NCI-H345 (cell line): Measurements from ENCODE around the gene KRT2.
"Not testable (repeated sequence)": the region's sequence is repeated elsewhere in the genome, so short reads cannot be mapped to it uniquely, and the experiment has no call there.

ENCODE experiments used
- DNase-seq: peaks from one replicate; lab custom pipeline; 2025; lab: John Stamatoyannopoulos, UW

KRT2 gene

DNA sequence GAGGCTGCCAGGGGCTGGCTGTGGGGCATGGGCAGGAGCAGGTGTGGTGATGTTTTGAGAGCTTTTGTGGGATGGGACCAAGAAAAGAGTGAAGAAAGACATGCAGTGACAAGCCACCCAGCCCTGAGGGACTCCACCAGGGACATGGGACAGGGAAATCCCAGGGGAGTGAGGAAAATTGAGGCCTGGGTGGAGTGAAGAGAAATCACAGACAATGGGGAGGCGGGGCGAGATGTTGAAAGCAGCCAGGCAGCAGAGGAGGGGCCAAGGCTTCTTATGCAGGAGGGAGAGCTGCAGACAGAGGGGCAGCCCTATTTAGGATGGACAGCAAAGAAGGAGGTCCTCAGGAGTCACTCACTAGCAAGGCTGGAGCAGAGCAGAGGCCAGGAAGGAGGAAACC, 32.4 kb upstream of the KRT2 start:
- DNase-seq = no peak

DNA sequence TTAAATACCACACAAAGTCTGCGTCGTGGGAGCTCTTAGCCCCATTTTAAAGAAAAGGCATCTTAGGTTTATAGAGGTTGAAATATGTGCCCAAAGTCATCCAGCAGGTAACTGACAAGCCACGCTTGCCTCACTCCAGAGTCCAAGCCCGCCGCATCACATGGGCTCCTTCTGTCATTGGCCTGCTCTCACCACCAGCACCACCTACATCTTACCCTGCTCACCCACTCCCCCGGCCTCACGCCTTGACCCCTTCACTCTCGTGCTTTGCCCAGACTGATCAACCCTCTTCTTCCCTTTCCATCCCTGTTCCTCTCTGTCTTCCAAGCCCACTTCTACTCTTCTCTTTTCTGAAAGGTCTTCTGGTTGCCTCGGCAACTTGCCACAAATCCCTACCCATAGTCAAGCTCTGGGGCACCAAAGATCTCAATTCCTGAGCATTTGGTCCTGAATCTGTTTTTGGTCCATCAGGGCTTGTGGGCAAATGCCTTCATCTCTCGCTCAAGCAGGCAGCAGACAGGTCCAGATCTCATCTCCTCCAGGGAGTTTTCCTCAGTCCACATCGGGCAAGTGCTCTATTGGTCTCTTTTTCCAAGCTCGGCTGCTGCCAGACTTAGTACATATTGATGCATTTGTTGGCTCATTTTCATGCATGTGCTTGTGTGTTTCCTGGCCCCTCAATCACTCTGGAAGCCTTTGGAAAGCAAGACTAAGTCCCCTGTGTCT, 31.7 kb upstream of the KRT2 start:
- DNase-seq = no peak

DNA sequence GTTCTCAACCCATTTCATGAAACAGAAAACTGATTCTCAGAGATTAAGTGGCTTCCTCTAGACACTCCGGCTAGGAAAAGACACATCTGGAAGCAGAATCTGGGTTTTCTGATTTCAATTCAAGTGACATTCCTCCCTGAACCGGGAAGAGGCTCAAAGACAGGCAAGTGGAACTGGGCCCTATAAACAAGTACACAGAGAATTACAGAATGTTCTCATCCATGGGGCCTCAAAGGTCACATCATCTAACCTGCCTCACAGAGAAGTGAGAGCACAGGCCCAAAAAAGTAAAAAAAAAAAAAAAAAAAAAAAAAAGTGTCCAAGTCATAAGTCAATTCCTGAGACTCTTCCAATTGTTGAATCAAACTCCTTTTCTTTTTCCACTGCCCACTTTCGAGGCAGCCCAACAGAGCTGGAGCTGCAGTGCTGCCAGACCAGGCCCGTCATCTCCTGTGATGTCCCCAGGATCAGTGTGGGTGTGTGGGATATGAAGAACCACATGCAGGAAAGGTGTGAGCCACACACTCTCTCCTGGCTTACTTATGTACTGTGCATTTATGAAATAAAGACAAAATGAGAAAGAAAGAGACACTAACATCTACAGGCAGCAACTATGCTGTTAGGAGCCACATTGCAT, 31.0 kb upstream of the KRT2 start:
- no peak for DNase-seq

GRCh38 chr12:52682381-52682660, 30.3 kb upstream of the KRT2 start:
- DNase-seq = no peak

GRCh38 chr12:52681526-52682380, 29.7 kb upstream of the KRT2 start:
- DNase-seq = no peak

- DNase-seq = no peak
Observed at GRCh38 chr12:52680363-52680762, 28.4 kb upstream of the KRT2 start, which contains the start of gene KRT1. Gene KRT1 (minus strand): TSS chr12:52680407. CDS start chr12:52680348, 59 bp downstream.

- DNase-seq = no peak
Observed at GRCh38 chr12:52679875-52680274, 27.9 kb upstream of the KRT2 start.

- DNase-seq = no peak
Observed at GRCh38 chr12:52677671-52678070, 25.7 kb upstream of the KRT2 start.

GRCh38 chr12:52677126-52677525, 25.1 kb upstream of the KRT2 start:
- DNase-seq = no peak

DNA sequence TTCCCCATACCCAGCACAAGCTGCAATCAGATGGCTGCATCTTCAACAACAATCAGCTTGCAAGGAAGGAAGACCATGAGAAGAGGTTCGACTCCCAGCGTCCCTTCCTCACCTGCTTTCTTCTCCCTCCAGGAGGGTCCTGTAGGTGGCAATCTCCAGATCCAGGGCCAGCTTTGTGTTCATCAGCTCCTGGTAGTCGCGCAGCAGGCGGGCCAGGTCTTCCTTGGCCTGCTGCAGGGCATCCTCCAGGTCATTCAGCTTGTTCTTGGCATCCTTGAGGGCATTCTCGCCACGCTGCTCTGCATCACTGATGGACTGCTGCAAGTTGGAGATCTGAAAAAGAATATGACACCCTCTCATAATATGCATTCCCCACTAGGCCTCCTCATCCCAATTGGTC, 24.2 kb upstream of the KRT2 start:
- no peak for DNase-seq

- no peak for DNase-seq
Observed at GRCh38 chr12:52675301-52675701, 23.3 kb upstream of the KRT2 start.

DNA sequence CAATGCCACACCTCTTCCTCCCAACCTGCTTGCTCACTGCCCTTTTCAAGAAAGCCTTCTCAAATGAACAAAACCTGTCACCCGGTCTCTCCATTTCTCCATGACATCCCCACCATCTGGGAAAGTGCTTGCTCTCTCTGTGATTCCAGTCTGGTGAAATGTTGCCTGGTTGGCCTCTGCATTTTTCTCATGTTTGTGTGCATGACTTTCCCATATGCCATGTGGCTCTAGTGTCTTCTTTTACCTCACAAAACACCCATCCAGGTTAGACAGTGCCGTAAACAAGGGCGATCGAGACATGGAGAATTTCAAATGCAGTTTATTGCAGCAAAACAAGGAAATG, 22.4 kb upstream of the KRT2 start:
- DNase-seq = no peak

DNA sequence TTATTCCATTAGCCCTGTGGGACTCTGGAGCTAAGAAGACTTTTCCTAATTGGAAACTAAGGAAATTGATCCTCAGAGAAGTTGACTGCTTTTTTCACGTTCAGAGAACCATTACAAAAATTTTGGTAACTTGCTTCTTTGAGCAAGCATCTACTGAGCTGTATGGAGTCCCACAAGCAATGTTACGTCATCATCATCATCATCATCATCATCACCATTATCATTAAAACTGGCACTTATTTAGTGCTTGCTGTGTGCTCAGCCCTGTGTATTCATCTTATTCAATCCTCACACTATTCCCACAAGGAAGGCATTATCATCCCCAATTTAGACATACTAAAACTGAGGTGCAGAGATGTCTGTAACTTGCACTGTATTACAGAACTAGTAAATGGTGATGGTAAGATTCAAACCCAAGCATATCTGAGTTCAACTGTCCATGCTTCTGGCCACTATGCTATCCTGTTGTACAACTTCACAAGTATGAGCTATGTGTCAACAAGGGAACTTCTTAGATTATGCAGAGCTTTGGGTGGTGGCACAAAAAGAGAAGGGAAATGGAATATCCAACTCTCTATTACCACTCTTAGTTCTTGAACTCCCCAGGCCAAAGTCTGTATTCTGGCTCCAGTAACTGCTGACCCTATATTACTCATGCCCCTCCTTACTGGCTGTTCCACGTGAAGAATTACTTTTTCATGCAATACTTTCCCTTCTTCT, 21.9 kb upstream of the KRT2 start:
- DNase-seq = no peak

DNA sequence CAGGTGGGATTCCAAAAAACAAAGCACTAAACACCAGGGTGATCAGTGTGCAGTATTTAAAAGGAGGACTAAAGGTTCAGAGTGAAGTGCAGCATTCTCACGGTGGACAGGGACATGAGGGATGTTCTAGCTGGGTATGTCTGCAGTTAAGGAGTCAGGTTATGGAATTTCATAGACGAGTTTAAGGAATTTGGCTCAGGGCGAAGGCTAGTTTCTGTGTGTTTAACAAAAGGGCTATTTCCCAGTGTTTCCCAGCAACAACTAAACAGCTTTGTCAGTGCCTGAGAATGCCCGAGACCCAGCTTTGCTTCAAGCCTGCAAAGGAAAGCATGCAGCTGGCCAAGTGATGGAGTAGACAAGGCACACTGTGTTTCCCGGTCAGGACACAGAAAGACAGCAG, 21.2 kb upstream of the KRT2 start:
- no peak for DNase-seq

DNA sequence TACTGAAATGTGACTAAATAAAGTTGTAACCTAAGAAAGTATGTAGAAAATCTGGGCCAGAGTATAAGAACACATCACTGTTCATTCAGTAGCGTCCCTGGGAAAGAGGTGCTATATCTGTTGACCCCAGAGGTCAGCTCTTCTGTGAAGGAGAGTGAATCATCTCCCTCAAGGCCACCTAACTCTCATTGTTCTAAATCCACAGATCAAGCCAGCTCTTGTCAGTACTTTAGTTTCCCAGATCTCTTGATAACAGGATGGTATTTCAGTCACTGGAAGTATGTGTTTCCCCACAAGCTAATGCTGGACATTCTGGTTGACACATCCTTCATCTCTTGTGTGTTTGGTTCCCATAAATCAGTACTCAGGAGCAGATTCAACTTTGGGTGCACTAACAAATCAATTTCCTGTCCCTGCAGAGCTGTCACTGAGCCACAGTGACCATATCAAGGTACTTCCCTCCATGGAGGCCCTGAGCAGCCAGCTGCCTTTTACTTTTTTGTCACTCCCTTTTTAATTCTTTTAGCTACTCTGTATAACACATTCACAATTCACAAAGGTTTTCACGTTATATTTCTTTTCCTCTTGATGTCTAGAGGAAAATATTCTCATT, 20.4 kb upstream of the KRT2 start:
- DNase-seq = no peak

DNA sequence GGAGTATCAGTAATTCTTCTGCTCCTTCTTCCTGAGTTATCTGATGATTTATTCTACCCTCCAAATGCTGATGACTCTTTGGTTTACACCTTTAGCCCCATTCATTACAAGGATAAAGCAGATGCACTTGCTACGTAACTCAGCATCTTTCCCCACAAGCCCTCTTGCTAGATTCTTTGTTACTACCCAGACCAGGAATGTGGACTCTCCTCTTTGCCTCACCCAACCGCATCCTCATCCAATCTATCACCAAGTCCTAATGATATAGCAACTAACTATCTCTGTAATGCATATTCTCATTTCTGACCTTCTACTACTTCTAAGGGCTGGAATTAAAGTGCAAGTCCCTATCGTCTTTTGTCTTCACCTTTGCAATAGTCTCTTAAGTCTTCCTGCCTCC, 18.9 kb upstream of the KRT2 start:
- no peak for DNase-seq

DNA sequence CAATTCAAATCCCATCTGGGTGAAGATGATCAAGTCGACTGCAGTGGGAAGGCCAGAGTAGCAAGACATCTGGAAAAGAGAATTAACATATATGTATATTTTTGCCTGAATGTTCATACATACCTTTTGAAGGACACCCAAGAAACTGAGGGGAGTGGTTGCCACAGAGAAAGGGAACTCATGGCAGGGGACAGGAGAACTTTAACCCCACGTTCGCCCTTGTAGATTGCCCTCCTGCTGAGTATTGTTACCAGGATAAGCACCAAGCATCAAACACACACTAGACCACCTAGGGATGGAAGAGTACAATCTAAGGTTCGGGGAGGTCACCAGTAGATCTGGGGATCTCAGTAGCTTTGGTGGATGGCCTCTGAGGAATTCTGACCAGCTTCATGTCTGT, 18.5 kb upstream of the KRT2 start:
- no peak for DNase-seq

DNA sequence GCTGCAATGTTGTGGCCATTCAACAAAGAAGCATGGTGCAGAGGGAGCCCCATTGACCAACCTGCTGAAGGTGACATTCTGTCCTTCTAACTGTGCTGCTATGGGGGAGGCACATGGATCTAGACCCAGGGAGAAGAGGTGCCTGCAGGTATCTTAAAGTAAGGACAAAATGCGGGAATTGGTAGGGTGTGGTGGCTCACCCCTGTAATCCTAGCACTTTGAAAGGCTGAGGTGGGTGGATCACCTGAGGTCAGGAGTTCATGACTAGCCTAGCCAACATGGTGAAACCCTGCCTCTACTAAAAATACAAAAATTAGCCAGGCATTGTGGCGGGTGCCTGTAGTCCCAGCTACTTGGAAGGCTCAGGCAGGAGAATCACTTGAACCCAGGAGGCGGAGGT, 17.9 kb upstream of the KRT2 start:
- DNase-seq = not testable (repeated sequence)

DNA sequence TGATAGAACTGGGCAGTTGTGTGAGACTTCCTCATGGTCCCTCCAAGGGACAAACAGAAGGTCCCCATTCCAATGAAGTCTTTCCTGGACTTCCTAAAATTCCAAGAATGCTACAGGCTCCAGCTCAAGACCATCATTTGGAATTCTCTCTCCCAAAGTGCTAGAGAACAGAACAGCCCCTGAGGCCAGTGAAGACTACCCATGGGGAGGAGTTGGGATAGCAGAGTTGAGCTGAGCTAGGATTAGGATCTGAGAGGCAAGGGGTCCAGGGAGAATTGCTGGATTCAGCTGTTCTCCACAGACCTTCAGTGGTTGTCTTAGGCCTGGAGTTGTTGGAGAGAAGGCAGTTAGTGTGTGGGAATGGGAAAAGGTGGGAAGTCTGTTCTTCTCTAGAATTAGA, 17.4 kb upstream of the KRT2 start:
- DNase-seq = no peak

DNA sequence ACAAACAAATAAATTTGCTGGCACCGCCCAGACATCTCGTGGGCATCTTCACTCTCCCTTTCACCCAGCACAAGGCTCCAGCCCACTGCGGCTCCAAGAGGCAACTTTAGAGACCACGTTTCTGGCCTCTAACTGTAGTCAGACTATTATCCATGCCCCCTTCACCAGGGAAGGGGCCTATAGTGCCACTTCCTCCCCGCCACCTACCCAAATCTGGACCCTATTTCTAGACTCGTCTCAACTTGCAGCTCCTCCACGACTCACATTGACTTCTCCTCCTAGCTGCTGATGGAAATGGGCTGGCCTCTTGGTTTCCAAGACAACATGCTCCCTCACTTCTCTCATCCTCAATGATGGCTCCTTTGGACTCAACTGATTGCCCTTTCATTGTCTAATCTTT, 15.9 kb upstream of the KRT2 start:
- no peak for DNase-seq

- DNase-seq = no peak
Observed at GRCh38 chr12:52667509-52667908, 15.5 kb upstream of the KRT2 start.

- no peak for DNase-seq
Observed at GRCh38 chr12:52666471-52666870, 14.5 kb upstream of the KRT2 start.
